ENCODE results near the gene PTCH1.
A peak's percentile ranks its signal among the peaks of the same experiment; 100 is the strongest.

PTCH1 gene

DNA sequence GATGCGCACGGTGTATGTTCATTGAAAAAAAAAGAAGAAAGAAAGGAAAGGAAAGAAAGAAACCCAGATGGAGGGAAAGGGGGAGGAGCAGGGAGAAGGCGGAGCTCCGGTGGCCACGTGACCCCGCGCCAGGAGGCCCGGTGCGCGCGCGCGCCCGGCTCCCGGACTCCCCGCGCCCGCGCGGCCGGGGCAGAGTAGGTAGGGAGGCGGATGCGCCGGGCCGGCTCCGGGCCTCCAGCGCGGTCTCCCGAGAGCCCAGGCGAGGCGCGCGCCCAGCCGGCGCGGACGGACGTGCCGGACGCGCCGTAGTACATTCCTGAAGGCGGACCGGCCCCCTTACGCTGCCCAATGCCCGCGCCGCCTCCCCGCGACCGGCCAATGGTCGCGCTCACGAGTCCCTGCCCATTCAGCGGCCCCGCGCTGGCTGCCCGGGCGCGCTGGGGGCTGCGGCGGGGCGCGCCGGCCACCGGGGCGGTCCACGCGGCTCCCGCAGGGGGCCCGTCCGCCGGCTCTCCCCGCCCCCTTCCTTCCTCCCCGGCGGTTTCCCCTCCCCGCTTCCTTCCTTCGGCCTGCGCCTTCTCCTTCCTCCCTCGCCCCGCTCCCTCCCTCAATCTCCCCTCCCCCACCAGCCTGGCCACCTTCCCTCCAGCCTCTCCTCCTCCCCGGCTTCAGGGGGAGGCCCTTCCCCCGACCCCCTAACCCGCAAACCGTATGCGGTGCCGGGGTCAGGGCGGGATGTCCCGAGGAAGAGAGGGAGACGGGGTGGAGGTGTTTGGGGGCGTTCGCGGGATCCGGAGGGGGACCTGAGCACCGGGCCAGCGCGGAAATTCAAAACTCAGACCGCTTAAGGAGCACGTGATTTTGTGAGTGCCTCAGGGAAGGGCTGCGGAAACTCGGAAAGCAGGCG lies 5.8 kb downstream of the PTCH1 start (continued):
- TF ChIP-seq ZNF23 (tag by site-specific recombination; IDR thresholded peaks at IDR 0.05; ENCODE audit: borderline replicate concordance): no peak
- no peak for TF ChIP-seq ZNF658 (tag by site-specific recombination; IDR thresholded peaks at IDR 0.05)
- no peak for TF ChIP-seq ZSCAN16 (tag by site-specific recombination; IDR thresholded peaks at IDR 0.05)
- no peak for TF ChIP-seq ZNF132 (tag by site-specific recombination; IDR thresholded peaks at IDR 0.05; ENCODE audit: borderline replicate concordance)
- TF ChIP-seq ZNF654 (tag by site-specific recombination; IDR thresholded peaks at IDR 0.05; ENCODE audit: low read depth): no peak
- TF ChIP-seq ZNF670 (tag by site-specific recombination; IDR thresholded peaks at IDR 0.05; ENCODE audit: low read depth): no peak
- peak; percentile 76 for TF ChIP-seq ZFHX2 (tag by site-specific recombination; conservative IDR thresholded peaks at IDR 0.05)
- no peak for TF ChIP-seq OVOL3 (tag by site-specific recombination; IDR thresholded peaks at IDR 0.05)
- TF ChIP-seq ZNF426 (tag by site-specific recombination; IDR thresholded peaks at IDR 0.05): no peak
- no peak for TF ChIP-seq GLI2 (tag by site-specific recombination; IDR thresholded peaks at IDR 0.05; ENCODE audit: borderline replicate concordance, low read depth)
- TF ChIP-seq RBAK (tag by site-specific recombination; IDR thresholded peaks at IDR 0.05): no peak
- no peak for TF ChIP-seq ZNF350 (tag by site-specific recombination; IDR thresholded peaks at IDR 0.05)
- peak; percentile 67; the same call in 1 of the 2 replicates for TF ChIP-seq ZNF324 (tag by site-specific recombination; IDR thresholded peaks at IDR 0.05)
- TF ChIP-seq, protein P1, sequence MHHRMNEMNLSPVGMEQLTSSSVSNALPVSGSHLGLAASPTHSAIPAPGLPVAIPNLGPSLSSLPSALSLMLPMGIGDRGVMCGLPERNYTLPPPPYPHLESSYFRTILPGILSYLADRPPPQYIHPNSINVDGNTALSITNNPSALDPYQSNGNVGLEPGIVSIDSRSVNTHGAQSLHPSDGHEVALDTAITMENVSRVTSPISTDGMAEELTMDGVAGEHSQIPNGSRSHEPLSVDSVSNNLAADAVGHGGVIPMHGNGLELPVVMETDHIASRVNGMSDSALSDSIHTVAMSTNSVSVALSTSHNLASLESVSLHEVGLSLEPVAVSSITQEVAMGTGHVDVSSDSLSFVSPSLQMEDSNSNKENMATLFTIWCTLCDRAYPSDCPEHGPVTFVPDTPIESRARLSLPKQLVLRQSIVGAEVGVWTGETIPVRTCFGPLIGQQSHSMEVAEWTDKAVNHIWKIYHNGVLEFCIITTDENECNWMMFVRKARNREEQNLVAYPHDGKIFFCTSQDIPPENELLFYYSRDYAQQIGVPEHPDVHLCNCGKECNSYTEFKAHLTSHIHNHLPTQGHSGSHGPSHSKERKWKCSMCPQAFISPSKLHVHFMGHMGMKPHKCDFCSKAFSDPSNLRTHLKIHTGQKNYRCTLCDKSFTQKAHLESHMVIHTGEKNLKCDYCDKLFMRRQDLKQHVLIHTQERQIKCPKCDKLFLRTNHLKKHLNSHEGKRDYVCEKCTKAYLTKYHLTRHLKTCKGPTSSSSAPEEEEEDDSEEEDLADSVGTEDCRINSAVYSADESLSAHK (tag by site-specific recombination; IDR thresholded peaks at IDR 0.05): peak; percentile 67
- TF ChIP-seq, protein P2, sequence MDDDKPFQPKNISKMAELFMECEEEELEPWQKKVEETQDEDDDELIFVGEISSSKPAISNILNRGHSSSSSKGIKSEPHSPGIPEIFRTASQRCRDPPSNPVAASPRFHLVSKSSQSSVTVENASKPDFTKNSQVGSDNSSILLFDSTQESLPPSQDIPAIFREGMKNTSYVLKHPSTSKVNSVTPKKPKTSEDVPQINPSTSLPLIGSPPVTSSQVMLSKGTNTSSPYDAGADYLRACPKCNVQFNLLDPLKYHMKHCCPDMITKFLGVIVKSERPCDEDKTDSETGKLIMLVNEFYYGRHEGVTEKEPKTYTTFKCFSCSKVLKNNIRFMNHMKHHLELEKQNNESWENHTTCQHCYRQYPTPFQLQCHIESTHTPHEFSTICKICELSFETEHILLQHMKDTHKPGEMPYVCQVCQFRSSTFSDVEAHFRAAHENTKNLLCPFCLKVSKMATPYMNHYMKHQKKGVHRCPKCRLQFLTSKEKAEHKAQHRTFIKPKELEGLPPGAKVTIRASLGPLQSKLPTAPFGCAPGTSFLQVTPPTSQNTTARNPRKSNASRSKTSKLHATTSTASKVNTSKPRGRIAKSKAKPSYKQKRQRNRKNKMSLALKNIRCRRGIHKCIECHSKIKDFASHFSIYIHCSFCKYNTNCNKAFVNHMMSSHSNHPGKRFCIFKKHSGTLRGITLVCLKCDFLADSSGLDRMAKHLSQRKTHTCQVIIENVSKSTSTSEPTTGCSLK (tag by site-specific recombination; IDR thresholded peaks at IDR 0.05): no peak
- TF ChIP-seq, protein P3, sequence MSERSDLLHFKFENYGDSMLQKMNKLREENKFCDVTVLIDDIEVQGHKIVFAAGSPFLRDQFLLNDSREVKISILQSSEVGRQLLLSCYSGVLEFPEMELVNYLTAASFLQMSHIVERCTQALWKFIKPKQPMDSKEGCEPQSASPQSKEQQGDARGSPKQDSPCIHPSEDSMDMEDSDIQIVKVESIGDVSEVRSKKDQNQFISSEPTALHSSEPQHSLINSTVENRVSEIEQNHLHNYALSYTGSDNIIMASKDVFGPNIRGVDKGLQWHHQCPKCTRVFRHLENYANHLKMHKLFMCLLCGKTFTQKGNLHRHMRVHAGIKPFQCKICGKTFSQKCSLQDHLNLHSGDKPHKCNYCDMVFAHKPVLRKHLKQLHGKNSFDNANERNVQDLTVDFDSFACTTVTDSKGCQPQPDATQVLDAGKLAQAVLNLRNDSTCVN (tag by site-specific recombination; optimal IDR thresholded peaks at IDR 0.05): peak; percentile 61
- TF ChIP-seq ZBTB17 (tag by site-specific recombination; IDR thresholded peaks at IDR 0.05): peak; percentile 80
- TF ChIP-seq ZIC2 (tag by site-specific recombination; IDR thresholded peaks at IDR 0.05): peak; percentile 34; the same call in 1 of the 2 replicates
- TF ChIP-seq PRDM1 (tag by site-specific recombination; IDR thresholded peaks at IDR 0.05): peak; percentile 91
- peak; percentile 87 for TF ChIP-seq SP7 (tag by site-specific recombination; IDR thresholded peaks at IDR 0.05)
- peak; percentile 56; the same call in 1 of the 2 replicates for TF ChIP-seq ZNF629 (tag by site-specific recombination; IDR thresholded peaks at IDR 0.05)
- no peak for TF ChIP-seq ZNF514 (tag by site-specific recombination; IDR thresholded peaks at IDR 0.05)
- TF ChIP-seq ZNF138 (tag by site-specific recombination; IDR thresholded peaks at IDR 0.05; ENCODE audit: borderline replicate concordance): no peak
- no peak for TF ChIP-seq ZNF561 (tag by site-specific recombination; IDR thresholded peaks at IDR 0.05; ENCODE audit: borderline replicate concordance)
- TF ChIP-seq, protein P4, sequence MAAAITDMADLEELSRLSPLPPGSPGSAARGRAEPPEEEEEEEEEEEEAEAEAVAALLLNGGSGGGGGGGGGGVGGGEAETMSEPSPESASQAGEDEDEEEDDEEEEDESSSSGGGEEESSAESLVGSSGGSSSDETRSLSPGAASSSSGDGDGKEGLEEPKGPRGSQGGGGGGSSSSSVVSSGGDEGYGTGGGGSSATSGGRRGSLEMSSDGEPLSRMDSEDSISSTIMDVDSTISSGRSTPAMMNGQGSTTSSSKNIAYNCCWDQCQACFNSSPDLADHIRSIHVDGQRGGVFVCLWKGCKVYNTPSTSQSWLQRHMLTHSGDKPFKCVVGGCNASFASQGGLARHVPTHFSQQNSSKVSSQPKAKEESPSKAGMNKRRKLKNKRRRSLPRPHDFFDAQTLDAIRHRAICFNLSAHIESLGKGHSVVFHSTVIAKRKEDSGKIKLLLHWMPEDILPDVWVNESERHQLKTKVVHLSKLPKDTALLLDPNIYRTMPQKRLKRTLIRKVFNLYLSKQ (tag by site-specific recombination; IDR thresholded peaks at IDR 0.05; ENCODE audit: borderline replicate concordance): no peak
- TF ChIP-seq ZNF341 (tag by site-specific recombination; IDR thresholded peaks at IDR 0.05; ENCODE audit: low read depth): peak; percentile 93
- 0 out of 2 replicates have a peak, but pooled peaks have one; percentile 12 for TF ChIP-seq GFI1B (tag by site-specific recombination; IDR thresholded peaks at IDR 0.05)
- TF ChIP-seq, protein P5, sequence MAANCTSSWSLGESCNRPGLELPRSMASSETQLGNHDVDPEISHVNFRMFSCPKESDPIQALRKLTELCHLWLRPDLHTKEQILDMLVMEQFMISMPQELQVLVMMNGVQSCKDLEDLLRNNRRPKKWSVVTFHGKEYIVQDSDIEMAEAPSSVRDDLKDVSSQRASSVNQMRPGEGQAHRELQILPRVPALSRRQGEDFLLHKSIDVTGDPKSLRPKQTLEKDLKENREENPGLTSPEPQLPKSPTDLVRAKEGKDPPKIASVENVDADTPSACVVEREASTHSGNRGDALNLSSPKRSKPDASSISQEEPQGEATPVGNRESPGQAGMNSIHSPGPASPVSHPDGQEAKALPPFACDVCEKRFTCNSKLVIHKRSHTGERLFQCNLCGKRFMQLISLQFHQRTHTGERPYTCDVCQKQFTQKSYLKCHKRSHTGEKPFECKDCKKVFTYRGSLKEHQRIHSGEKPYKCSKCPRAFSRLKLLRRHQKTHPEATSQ (tag by site-specific recombination; IDR thresholded peaks at IDR 0.05): no peak
- no peak for TF ChIP-seq ZNF571 (tag by site-specific recombination; IDR thresholded peaks at IDR 0.05)
- no peak for TF ChIP-seq ZNF664 (tag by site-specific recombination; IDR thresholded peaks at IDR 0.05)
- 0 out of 2 replicates have a peak, but pooled peaks have one; percentile 61 for TF ChIP-seq ZNF501 (tag by site-specific recombination; IDR thresholded peaks at IDR 0.05)
- TF ChIP-seq ZNF768 (tag by site-specific recombination; IDR thresholded peaks at IDR 0.05): no peak

Data from HEK293 (cell line).